Mesodermal cell (in vitro differentiated cells): Measurements from ENCODE around the gene KCNJ4. TPM values are rescaled to one million over a fixed set of nuclear protein-coding genes. Genes with fewer than 3 reads are reported as not detected.

Source experiments
- H3K27ac ChIP-seq: 2 replicates; pipeline ENCODE4 v1.7.0; 2013; ENCODE audit warnings: mild to moderate bottlenecking, low read depth, low read length, moderate library complexity; ENCODE audit not compliant: severe bottlenecking
- H3K36me3 ChIP-seq: 2 replicates; pipeline ENCODE4 v1.7.1; 2013; ENCODE audit warnings: mild to moderate bottlenecking, low read length, moderate library complexity; ENCODE audit not compliant: control insufficient read depth, insufficient read depth
- H3K4me1 ChIP-seq: one replicate; pipeline ENCODE4 v1.7.1; 2013; ENCODE audit warnings: mild to moderate bottlenecking, low read length; ENCODE audit not compliant: insufficient read depth, control insufficient read depth, poor library complexity, severe bottlenecking
- H3K4me3 ChIP-seq: 2 replicates; pipeline ENCODE4 v1.7.0; 2013; ENCODE audit warnings: low read length, control low read depth, mild to moderate bottlenecking; ENCODE audit not compliant: insufficient read depth, poor library complexity, severe bottlenecking; ENCODE audit errors: extremely low read depth
- H3K9me3 ChIP-seq: 2 replicates; pipeline ENCODE4 v1.7.1; 2013; ENCODE audit warnings: mild to moderate bottlenecking, low read length, moderate library complexity; ENCODE audit not compliant: control insufficient read depth
- WGBS, 2 experiments: methylation state at CpG; one replicate each; pipeline ENCODE4 v1.1.5; 2013; ENCODE audit warnings: missing lambda C conversion rate in 2 of 2; ENCODE audit not compliant: insufficient coverage in 2 of 2; 5-methylcytosine and 5-hydroxymethylcytosine counted together
- polyA plus RNA-seq, 2 experiments: library from polyadenylated mRNA; stranded (reverse); fragments of 50-300 nt; gene quantifications; one replicate each; pipeline ENCODE4 v1.2.3, GENCODE V29; 2013

Gene KCNJ4
- polyA plus RNA-seq (2013, experiment 1 of 2) = 3.8 TPM
- polyA plus RNA-seq (2013, experiment 2 of 2) = 2.6 TPM

DNA sequence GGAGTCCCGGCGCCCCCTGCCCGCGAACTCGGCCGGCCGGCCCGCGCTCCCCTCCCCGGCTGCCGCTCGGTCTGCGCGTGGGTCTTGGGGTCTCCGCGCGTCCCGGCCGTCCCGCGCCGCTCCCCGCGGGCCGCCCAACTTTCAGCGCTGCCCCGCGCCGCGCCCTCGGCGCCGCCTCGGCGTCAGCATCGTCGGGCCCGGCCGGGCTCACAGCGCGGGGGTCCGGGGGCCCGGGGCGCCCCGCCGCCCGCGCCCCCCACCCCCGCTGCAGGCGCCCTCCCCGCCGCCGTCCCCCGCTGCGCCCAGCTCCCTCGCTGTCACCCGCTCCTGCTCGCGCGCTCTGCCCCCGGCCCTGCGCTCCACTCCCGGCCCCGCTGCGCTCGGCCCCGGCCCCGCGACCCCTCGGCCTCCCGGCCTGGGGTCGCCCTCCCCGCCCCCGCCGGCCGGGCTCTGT is at the start of gene KCNJ4:
Gene KCNJ4 (minus strand): TSS at position 124 of the 454 bp plus-strand sequence. CDS start 27,067 bp downstream, outside the sequence.
- Histone ChIP-seq H3K27ac (no peak within 1 kb of the TSS), H3K36me3 (no peaks in the 10 kb centered on the region), H3K9me3 (no peaks in the 10 kb centered on the region), H3K4me1 (peaks cover 4% of the 10 kb centered on the region), H3K4me3 (peak within 1 kb of the TSS; percentile 58)
- WGBS, 2 experiments = 0% methylated on average over 37 to 46 of the region's 76 CpGs

DNA sequence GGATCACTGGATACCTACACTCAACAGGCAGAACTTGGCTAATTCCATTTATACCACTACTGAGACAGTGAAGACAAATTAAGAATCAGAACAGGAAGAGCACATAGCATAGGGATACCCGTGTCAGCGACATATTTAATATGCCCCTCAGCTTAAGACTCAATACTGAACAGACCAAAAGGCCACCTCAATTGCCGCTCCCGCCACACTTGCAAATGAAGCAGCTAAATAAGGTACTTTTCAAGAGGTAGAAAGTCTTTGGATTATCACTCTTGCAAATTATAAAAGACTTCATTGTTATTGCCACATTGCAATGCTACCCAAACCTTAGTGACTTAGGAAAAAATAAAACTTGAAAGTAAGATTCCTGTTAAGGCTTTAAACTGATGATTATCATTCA is 48.0 kb upstream of the KCNJ4 start:
- H3K4me1 ChIP-seq = no peaks in the 10 kb centered on the region
- H3K27ac ChIP-seq = no peak overlapping the region
- 80 to 100% methylated on average over 2 of the region's 4 CpGs for WGBS, 2 experiments
- H3K4me3 ChIP-seq = peak overlapping the region; percentile 90
- H3K36me3 ChIP-seq = peaks cover 63% of the 10 kb centered on the region
- no peaks in the 10 kb centered on the region for H3K9me3 ChIP-seq

DNA sequence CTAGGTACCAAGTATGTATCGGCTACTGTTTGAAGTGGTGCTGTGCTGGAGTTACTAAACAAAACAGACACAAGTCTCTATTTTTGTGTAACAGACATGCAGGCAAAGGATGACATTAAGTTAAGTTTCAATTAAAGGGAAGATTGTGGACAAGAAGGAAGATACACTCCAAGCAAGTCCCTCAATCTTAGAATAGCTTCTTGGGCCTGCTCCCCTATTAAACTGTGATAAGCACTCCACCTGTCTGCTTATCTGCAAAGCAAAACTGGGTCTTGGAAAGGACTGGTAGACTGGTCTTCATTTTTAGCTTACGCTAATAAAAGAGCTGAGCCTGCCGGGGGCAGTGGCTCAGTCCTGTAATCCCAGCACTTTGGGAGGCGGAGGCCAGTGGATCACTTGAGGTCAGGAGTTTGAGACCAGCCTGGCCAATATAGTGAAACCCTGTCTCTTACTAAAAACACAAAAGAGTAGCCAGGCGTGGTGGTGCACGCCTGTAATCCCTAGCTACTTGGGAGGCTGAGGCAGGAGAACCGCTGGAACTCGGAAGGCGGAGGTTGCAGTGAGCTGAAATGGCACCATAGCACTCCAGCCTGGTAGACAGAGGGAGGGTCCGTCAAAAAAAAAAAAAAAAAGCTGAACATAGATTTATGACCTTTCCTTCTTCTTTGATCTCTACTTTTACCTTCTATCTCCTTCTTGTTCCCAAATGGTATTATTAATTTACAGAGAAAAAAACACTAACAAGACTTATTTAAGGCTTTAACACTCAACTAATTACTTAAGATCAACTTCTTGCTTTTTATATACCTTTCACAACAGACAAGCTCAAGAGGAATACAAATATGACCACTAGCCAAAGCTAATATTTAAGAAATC is 47.0 kb upstream of the KCNJ4 start:
- Histone ChIP-seq H3K27ac (no peak overlapping the region), H3K36me3 (peaks cover 73% of the 10 kb centered on the region), H3K9me3 (no peaks in the 10 kb centered on the region), H3K4me1 (no peaks in the 10 kb centered on the region), H3K4me3 (no peak overlapping the region)
- 87 to 99% methylated on average over 7 to 8 of the region's 10 CpGs for WGBS, 2 experiments

DNA sequence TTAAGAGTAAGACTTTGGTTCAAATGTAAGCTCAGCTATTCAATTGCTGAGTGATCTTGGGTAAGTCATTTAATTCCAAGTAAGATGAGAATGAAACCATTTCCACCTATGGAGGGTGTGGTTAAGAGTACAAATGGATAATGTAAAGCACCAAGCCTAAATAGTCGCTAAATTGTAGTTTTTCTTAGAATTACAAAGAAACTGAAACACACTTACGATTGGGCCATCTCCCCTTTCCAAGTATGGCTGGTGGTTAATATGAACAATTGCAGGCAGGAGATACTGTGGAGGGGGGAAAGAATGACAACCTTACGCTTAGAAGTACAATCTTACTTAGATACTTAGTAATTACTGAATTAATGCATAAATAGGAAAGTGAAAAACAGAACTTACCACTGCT is 42.9 kb upstream of the KCNJ4 start:
- WGBS, 2 experiments = no CpG with 5 or more reads among the region's 3 CpGs
- Histone ChIP-seq H3K27ac (no peak overlapping the region), H3K4me3 (no peak overlapping the region), H3K9me3 (no peaks in the 10 kb centered on the region), H3K36me3 (peaks cover 98% of the 10 kb centered on the region), H3K4me1 (no peaks in the 10 kb centered on the region)

DNA sequence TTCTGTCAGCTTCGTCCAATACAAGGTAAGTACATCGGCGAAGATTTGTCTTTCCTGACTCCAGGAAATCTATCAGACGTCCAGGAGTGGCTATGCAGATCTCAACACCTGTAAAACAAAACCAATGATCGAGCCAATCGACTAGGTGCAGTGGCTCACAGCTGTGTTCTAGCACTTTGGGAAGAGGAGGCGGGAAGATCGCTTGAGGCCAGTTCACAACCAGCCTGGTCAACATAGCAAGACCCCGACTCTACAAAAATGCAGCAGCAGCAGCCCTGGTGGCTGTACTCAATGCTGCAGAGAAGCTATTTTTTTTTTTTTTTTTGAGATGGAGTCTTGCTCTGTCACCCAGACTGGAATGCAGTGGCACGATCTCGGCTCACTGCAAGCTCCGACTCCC is 39.9 kb upstream of the KCNJ4 start:
- H3K4me3 ChIP-seq = no peak overlapping the region
- 98 to 100% methylated on average over 10 to 11 of the region's 12 CpGs for WGBS, 2 experiments
- H3K27ac ChIP-seq = no peak overlapping the region
- peaks cover 100% of the 10 kb centered on the region for H3K36me3 ChIP-seq
- H3K4me1 ChIP-seq = peaks cover 4% of the 10 kb centered on the region
- no peaks in the 10 kb centered on the region for H3K9me3 ChIP-seq

DNA sequence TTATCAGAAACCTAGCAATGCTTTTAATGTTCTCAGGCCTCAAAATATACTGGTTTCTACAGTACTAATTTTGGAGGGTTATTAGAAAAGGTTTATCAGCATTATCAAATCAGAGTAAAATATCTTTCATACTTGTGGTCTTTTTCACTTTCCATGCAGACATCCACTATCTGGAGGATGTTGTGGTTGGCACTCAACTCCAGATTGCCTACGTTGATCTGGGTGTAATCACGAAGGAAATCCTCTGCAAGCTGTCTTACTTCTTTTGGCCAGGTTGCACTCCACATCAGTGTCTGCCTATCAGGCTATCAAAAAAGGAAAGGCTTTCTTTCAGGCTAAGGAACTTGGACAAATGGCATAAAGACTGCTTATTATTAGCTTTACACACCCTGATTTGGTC is 39.5 kb upstream of the KCNJ4 start:
- Histone ChIP-seq H3K4me1 (peaks cover 6% of the 10 kb centered on the region), H3K36me3 (peaks cover 100% of the 10 kb centered on the region), H3K27ac (no peak overlapping the region), H3K9me3 (no peaks in the 10 kb centered on the region), H3K4me3 (no peak overlapping the region)
- WGBS, 2 experiments = 100% methylated on average over 2 of the region's 2 CpGs

DNA sequence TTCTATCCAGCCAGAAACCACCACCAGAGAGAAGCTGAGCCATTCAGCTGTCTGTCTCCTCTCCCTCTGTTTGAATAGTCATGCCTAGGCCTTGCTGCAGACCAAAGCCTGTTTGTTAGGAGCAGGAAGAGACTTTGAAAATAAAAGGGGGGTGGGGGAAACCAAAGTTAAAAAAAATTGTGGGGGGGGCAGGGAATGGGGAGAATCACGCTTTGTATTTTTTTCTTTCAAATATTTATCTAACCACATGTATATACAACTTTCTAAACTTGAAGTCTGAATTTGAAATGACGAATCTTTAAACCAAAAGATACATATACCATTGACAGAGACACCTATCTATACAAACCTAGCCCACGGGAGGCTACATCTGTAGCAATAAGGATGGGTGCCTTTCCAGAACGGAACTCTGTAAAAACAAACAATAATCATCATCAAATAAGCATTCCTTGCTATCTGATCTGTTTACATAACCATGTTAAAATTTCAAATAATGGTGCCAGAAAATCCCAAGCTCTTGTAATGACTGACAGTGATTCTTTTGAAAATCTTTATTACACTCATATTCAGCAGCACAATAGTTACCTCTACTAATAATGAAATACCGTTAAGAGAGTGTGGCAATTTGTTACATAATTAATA is 36.8 kb upstream of the KCNJ4 start:
- Histone ChIP-seq H3K9me3 (no peaks in the 10 kb centered on the region), H3K36me3 (peaks cover 97% of the 10 kb centered on the region), H3K27ac (no peak overlapping the region), H3K4me1 (peaks cover 8% of the 10 kb centered on the region), H3K4me3 (no peak overlapping the region)
- 100% methylated on average over 2 to 3 of the region's 5 CpGs for WGBS, 2 experiments

DNA sequence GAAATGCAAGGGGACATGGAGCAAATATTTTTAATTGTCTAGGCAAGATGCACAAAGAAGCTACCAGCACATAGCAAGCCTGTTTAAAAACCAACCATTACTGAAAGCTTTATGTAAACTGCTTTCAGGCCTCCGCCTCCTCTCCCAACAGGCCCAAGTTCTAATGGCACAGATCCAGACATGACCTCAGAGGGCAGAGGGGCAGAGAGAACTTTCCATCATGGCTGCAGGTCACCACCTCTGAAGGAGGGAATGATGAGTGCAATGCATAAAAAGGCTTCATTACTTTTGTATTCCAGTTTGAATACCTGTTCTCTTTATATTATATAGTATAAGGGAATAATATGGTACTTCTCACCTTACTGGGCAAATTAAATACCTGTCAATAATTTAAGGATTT is 35.9 kb upstream of the KCNJ4 start:
- peaks cover 8% of the 10 kb centered on the region for H3K4me1 ChIP-seq
- 100% methylated on average over 1 of the region's 1 CpG; no CpG with 5 or more reads in 1 of the 2 experiments for WGBS, 2 experiments

DNA sequence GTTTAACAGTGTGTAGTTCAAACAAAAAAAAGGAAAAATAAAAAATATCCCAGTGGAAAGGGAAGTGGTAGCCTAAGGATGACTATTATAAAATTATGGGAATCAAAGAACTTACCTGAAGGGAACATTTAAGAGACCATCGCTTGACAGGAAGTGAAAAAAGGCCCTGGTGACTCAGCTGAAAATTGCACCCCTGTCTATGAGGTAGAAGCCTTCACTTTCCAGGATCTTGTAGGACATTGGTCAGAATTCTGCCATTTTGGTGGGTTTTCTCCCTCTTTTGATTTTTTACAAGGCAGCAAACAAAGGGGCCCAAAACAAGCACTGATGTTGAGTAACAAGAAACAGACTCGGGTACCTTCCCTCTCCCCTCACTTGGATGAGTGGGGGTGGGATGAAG is 35.5 kb upstream of the KCNJ4 start:
- H3K27ac ChIP-seq = peak overlapping the region; percentile 45
- 80 to 94% methylated on average over 1 of the region's 2 CpGs for WGBS, 2 experiments
- H3K9me3 ChIP-seq = no peaks in the 10 kb centered on the region
- peaks cover 96% of the 10 kb centered on the region for H3K36me3 ChIP-seq
- peaks cover 8% of the 10 kb centered on the region for H3K4me1 ChIP-seq
- H3K4me3 ChIP-seq = no peak overlapping the region

More for the DNA sequence above, 35.9 kb upstream of the KCNJ4 start:
- peaks cover 97% of the 10 kb centered on the region for H3K36me3 ChIP-seq
- no peaks in the 10 kb centered on the region for H3K9me3 ChIP-seq
- H3K27ac ChIP-seq = peak overlapping the region; percentile 45
- H3K4me3 ChIP-seq = no peak overlapping the region

DNA sequence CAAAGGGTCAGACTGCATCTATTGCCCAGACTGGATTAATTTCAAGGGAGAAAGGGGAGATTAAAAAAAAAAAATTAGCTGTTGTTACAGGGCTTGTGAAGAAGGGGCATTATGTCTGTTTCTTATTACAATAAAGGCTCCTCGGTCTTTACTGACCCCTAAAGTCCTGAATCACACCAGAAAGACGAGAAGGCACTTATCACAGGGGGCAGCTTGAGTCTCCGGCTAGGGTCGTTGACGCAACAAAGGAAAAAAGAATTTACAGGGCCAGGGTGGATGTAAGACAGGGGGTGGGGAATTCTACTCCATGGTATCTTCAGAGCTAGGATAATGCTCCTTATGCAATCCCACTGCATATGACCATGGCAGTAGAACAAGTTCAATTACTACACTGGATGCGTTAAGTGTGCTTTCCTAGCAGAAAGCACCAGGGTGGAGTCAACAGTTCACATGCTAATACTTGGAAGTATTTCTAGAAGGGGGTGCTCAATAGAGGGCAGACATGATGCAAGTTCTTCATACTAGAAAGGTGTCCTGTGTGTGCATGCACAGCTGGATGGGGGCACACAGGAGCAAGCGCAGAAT is 34.7 kb upstream of the KCNJ4 start:
- Histone ChIP-seq H3K4me1 (peaks cover 8% of the 10 kb centered on the region), H3K9me3 (no peaks in the 10 kb centered on the region), H3K4me3 (no peak overlapping the region), H3K27ac (peak overlapping the region; percentile 45), H3K36me3 (peaks cover 95% of the 10 kb centered on the region)
- WGBS, 2 experiments = 92 to 94% methylated on average over 6 to 7 of the region's 7 CpGs
